ENCODE results near the gene CEBPE. TPM values are rescaled to one million over a fixed set of nuclear protein-coding genes. Genes with fewer than 3 reads are reported as not detected.

The CEBPE gene
- total and polyA plus RNA-seq, 4 donors, result 0.08 to 4.4 (median 0.16) TPM; not detected in 1

- H3K27me3 ChIP-seq (ENCODE audit: control insufficient read depth in 4 of 4, insufficient read depth in 4 of 4, low read length in 3 of 4), result no peaks in the 10 kb centered on the region
- H3K4me1 ChIP-seq (ENCODE audit: control insufficient read depth in 4 of 4, insufficient read depth in 4 of 4, low read length in 3 of 4), result no peaks in the 10 kb centered on the region
- no peak overlapping the region for H3K9ac ChIP-seq (ENCODE audit: low read depth in 1 of 2, low read length in 2 of 2)
- DNase-seq (ENCODE audit: low spot score), result no peak
- TF ChIP-seq HNF4G (IDR thresholded peaks at IDR 0.05) (no peak), HNF4A (conservative IDR thresholded peaks at IDR 0.05) (no peak), ZBTB33 (IDR thresholded peaks at IDR 0.05) (no peak), CTCF (IDR thresholded peaks at IDR 0.05; ENCODE audit: low read depth, low read length, missing input control) (no peak)
- no peak overlapping the region for H3K4me3 ChIP-seq (ENCODE audit: low read depth in 1 of 3, low read length in 3 of 3)
- WGBS, result 52% methylated on average over 5 of the region's 5 CpGs
- no peaks in the 10 kb centered on the region for H3K9me3 ChIP-seq (ENCODE audit: control insufficient read depth in 4 of 4, low read length in 3 of 4)
- H3K36me3 ChIP-seq (ENCODE audit: control insufficient read depth in 4 of 4, insufficient read depth in 3 of 4, low read depth in 1 of 4, low read length in 3 of 4), result no peaks in the 10 kb centered on the region
- no peak overlapping the region for H3K27ac ChIP-seq (ENCODE audit: low read depth in 1 of 2, low read length in 2 of 2)
Measured at GRCh38 chr14:23114120-23114458, 5.0 kb downstream of the CEBPE start.

DNA sequence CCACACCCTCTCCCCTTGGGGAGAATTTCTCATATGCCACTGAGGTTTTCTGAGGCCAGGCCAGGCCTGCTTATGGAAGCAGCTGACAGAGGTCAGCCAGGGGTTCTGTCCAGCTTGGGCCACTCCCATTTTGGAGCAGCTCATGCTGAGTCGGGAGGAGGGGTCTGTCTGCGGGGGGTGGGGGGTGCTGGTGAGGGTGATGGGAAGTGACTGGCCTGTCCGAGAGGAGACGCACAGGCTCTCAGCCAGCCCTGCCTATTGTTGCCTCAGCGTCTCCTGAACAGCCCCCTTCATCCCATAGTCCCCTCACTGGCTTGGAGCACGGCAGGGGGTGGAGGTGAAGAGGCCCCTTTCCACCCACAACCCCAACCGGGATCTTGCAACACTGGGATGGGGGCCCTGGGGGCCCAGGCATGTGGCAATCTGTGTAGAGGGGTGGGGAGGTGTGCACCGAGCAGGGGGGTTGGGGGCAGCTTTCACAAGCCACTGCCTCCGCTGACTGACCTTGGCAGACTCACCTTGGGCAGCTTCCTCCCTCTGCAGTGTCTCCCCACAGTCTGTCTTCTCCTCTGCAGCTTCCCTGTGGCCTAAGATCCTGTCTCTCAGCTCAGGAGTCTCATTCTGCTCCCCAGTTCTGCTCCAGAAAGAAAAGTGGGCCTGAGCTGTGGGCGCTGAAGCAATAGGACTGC lies 5.5 kb downstream of the CEBPE start:
- no peaks in the 10 kb centered on the region for H3K27me3 ChIP-seq (ENCODE audit: control insufficient read depth in 4 of 4, insufficient read depth in 4 of 4, low read length in 3 of 4)
- no peak overlapping the region for H3K9ac ChIP-seq (ENCODE audit: low read depth in 1 of 2, low read length in 2 of 2)
- H3K36me3 ChIP-seq (ENCODE audit: control insufficient read depth in 4 of 4, insufficient read depth in 3 of 4, low read depth in 1 of 4, low read length in 3 of 4), result no peaks in the 10 kb centered on the region
- DNase-seq (ENCODE audit: low spot score), result no peak
- WGBS, result 51% methylated on average over 10 of the region's 10 CpGs
- H3K9me3 ChIP-seq (ENCODE audit: control insufficient read depth in 4 of 4, low read length in 3 of 4), result no peaks in the 10 kb centered on the region
- no peak overlapping the region for H3K27ac ChIP-seq (ENCODE audit: low read depth in 1 of 2, low read length in 2 of 2)
- TF ChIP-seq JUND (IDR thresholded peaks at IDR 0.05), result no peak
- TF ChIP-seq RXRA (IDR thresholded peaks at IDR 0.05), result no peak
- no peak for TF ChIP-seq HNF4G (IDR thresholded peaks at IDR 0.05)
- no peak for TF ChIP-seq NR2F2 (IDR thresholded peaks at IDR 0.05)
- TF ChIP-seq ZBTB33 (IDR thresholded peaks at IDR 0.05), result no peak
- TF ChIP-seq ATF3 (IDR thresholded peaks at IDR 0.05), result no peak
- TF ChIP-seq FOXA2 (IDR thresholded peaks at IDR 0.05), result no peak
- TF ChIP-seq TAF1 (conservative IDR thresholded peaks at IDR 0.05), result no peak
- TF ChIP-seq RAD21 (IDR thresholded peaks at IDR 0.05), result no peak
- TF ChIP-seq HNF4A (conservative IDR thresholded peaks at IDR 0.05), result no peak
- TF ChIP-seq GABPA (IDR thresholded peaks at IDR 0.05 in 1 of 2, conservative IDR thresholded peaks at IDR 0.05 in 1 of 2), result no peak
- TF ChIP-seq, protein P1, sequence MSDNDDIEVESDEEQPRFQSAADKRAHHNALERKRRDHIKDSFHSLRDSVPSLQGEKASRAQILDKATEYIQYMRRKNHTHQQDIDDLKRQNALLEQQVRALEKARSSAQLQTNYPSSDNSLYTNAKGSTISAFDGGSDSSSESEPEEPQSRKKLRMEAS (IDR thresholded peaks at IDR 0.05), result no peak
- no peak for TF ChIP-seq SP1 (IDR thresholded peaks at IDR 0.05)
- TF ChIP-seq, protein P2, sequence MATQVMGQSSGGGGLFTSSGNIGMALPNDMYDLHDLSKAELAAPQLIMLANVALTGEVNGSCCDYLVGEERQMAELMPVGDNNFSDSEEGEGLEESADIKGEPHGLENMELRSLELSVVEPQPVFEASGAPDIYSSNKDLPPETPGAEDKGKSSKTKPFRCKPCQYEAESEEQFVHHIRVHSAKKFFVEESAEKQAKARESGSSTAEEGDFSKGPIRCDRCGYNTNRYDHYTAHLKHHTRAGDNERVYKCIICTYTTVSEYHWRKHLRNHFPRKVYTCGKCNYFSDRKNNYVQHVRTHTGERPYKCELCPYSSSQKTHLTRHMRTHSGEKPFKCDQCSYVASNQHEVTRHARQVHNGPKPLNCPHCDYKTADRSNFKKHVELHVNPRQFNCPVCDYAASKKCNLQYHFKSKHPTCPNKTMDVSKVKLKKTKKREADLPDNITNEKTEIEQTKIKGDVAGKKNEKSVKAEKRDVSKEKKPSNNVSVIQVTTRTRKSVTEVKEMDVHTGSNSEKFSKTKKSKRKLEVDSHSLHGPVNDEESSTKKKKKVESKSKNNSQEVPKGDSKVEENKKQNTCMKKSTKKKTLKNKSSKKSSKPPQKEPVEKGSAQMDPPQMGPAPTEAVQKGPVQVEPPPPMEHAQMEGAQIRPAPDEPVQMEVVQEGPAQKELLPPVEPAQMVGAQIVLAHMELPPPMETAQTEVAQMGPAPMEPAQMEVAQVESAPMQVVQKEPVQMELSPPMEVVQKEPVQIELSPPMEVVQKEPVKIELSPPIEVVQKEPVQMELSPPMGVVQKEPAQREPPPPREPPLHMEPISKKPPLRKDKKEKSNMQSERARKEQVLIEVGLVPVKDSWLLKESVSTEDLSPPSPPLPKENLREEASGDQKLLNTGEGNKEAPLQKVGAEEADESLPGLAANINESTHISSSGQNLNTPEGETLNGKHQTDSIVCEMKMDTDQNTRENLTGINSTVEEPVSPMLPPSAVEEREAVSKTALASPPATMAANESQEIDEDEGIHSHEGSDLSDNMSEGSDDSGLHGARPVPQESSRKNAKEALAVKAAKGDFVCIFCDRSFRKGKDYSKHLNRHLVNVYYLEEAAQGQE (IDR thresholded peaks at IDR 0.05), result no peak
- H3K4me1 ChIP-seq (ENCODE audit: control insufficient read depth in 4 of 4, insufficient read depth in 4 of 4, low read length in 3 of 4), result no peaks in the 10 kb centered on the region
- no peak overlapping the region for H3K4me3 ChIP-seq (ENCODE audit: low read depth in 1 of 3, low read length in 3 of 3)
